ENCODE measurements around the gene NCAN. TPM values are rescaled to one million over a fixed set of nuclear protein-coding genes. Genes with fewer than 3 reads are reported as not detected.

The NCAN gene
- polyA plus RNA-seq, 3 donors = not detected

GRCh38 chr19:19206938-19207337 lies 4.8 kb upstream of the NCAN start:
- Histone ChIP-seq H2AFZ (ENCODE audit: insufficient read depth, low read depth, low read length, poor library complexity, severe bottlenecking) (no peak overlapping the region), H3K36me3 (replicated peaks in 1 of 2; ENCODE audit: control insufficient read depth in 1 of 2, insufficient read depth in 2 of 2, low read length in 2 of 2) (peaks cover 0 to under 1% of the 10 kb centered on the region in 2 donors), H3K4me2 (replicated peaks; ENCODE audit: extremely low read depth, low read length, poor library complexity, severe bottlenecking) (no peak overlapping the region), H3K27me3 (ENCODE audit: control insufficient read depth in 2 of 2, insufficient read depth in 2 of 2, low read length in 2 of 2) (peaks cover 5 to 8% of the 10 kb centered on the region in 2 donors), H4K20me1 (ENCODE audit: insufficient read depth, low read length) (no peaks in the 10 kb centered on the region), H3K9me3 (replicated peaks in 1 of 2; ENCODE audit: control insufficient read depth in 1 of 2, insufficient read depth in 1 of 2, low read length in 2 of 2) (peaks cover 4 to 6% of the 10 kb centered on the region in 2 donors), H3K4me1 (ENCODE audit: control insufficient read depth in 1 of 2, insufficient read depth in 2 of 2, low read length in 2 of 2) (peaks cover 11 to 19% of the 10 kb centered on the region in 2 donors), H3K4me3 (replicated peaks in 1 of 3; ENCODE audit: low read depth in 2 of 3, low read length in 3 of 3) (no peak overlapping the region), H3K79me2 (ENCODE audit: insufficient read depth, low read length) (peaks cover 11% of the 10 kb centered on the region), H3K27ac (ENCODE audit: low read depth in 1 of 2, low read length in 2 of 2) (no peak overlapping the region), H3K9ac (ENCODE audit: insufficient read depth, low read length, poor library complexity, severe bottlenecking) (no peak overlapping the region)
- 81% methylated on average over 5 of the region's 5 CpGs for WGBS (ENCODE audit: insufficient coverage)
- peak overlapping the region in 1 of 2 donors; percentile 47 for H3K4me3 Mint-ChIP-seq
- H3K36me3 Mint-ChIP-seq = peaks cover 0 to 5% of the 10 kb centered on the region in 2 donors
- no peak for TF ChIP-seq CTCF (IDR thresholded peaks at IDR 0.05)
- no peak overlapping the region for H3K27ac Mint-ChIP-seq
- intact Hi-C loops (cut with micrococcal nuclease) = no loop called here
- no peak for DNase-seq
- H3K4me1 Mint-ChIP-seq = peaks cover 21% of the 10 kb centered on the region
- peaks cover 0 to 15% (median 4%) of the 10 kb centered on the region in 7 donors for H3K9me3 Mint-ChIP-seq
- H3K27me3 Mint-ChIP-seq (ENCODE audit: low read depth in 3 of 3) = peaks cover 26 to 44% (median 30%) of the 10 kb centered on the region in 3 donors

GRCh38 chr19:19207637-19208572 lies 3.9 kb upstream of the NCAN start:
- TF ChIP-seq CTCF (IDR thresholded peaks at IDR 0.05) = no peak
- Histone ChIP-seq H3K27ac (ENCODE audit: low read depth in 1 of 2, low read length in 2 of 2) (no peak overlapping the region), H3K27me3 (ENCODE audit: control insufficient read depth in 2 of 2, insufficient read depth in 2 of 2, low read length in 2 of 2) (peaks cover 5 to 18% of the 10 kb centered on the region in 2 donors), H3K9ac (ENCODE audit: insufficient read depth, low read length, poor library complexity, severe bottlenecking) (no peak overlapping the region), H3K4me2 (replicated peaks; ENCODE audit: extremely low read depth, low read length, poor library complexity, severe bottlenecking) (no peak overlapping the region), H3K36me3 (replicated peaks in 1 of 2; ENCODE audit: control insufficient read depth in 1 of 2, insufficient read depth in 2 of 2, low read length in 2 of 2) (no peaks in the 10 kb centered on the region), H2AFZ (ENCODE audit: insufficient read depth, low read depth, low read length, poor library complexity, severe bottlenecking) (no peak overlapping the region), H3K4me3 (replicated peaks in 1 of 3; ENCODE audit: low read depth in 2 of 3, low read length in 3 of 3) (no peak overlapping the region), H3K9me3 (replicated peaks in 1 of 2; ENCODE audit: control insufficient read depth in 1 of 2, insufficient read depth in 1 of 2, low read length in 2 of 2) (peaks cover 4 to 6% of the 10 kb centered on the region in 2 donors), H3K79me2 (ENCODE audit: insufficient read depth, low read length) (peaks cover 2% of the 10 kb centered on the region), H3K4me1 (ENCODE audit: control insufficient read depth in 1 of 2, insufficient read depth in 2 of 2, low read length in 2 of 2) (peaks cover 3 to 10% of the 10 kb centered on the region in 2 donors), H4K20me1 (ENCODE audit: insufficient read depth, low read length) (no peaks in the 10 kb centered on the region)
- H3K27ac Mint-ChIP-seq = peak overlapping the region in 1 of 7 donors; percentile 2
- intact Hi-C loops (cut with micrococcal nuclease) = no loop called here
- peaks cover 0 to 15% (median 4%) of the 10 kb centered on the region in 7 donors for H3K9me3 Mint-ChIP-seq
- no peak for DNase-seq
- no peak overlapping the region for H3K4me3 Mint-ChIP-seq
- 95% methylated on average over 2 of the region's 8 CpGs for WGBS (ENCODE audit: insufficient coverage)
- peaks cover 36 to 54% (median 38%) of the 10 kb centered on the region in 3 donors for H3K27me3 Mint-ChIP-seq (ENCODE audit: low read depth in 3 of 3)
- H3K4me1 Mint-ChIP-seq = peaks cover 11% of the 10 kb centered on the region
- H3K36me3 Mint-ChIP-seq = no peaks in the 10 kb centered on the region
